ENCODE results near the gene FAM167B.

Gene FAM167B

GRCh38 chr1:32216566-32216965 lies 30.5 kb upstream of the FAM167B start:
- H3K9ac ChIP-seq: no peak overlapping the region
- H3K27ac ChIP-seq: no peak overlapping the region
- TF ChIP-seq, protein P1, sequence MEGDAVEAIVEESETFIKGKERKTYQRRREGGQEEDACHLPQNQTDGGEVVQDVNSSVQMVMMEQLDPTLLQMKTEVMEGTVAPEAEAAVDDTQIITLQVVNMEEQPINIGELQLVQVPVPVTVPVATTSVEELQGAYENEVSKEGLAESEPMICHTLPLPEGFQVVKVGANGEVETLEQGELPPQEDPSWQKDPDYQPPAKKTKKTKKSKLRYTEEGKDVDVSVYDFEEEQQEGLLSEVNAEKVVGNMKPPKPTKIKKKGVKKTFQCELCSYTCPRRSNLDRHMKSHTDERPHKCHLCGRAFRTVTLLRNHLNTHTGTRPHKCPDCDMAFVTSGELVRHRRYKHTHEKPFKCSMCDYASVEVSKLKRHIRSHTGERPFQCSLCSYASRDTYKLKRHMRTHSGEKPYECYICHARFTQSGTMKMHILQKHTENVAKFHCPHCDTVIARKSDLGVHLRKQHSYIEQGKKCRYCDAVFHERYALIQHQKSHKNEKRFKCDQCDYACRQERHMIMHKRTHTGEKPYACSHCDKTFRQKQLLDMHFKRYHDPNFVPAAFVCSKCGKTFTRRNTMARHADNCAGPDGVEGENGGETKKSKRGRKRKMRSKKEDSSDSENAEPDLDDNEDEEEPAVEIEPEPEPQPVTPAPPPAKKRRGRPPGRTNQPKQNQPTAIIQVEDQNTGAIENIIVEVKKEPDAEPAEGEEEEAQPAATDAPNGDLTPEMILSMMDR (IDR thresholded peaks at IDR 0.05): no peak

GRCh38 chr1:32219022-32219421 lies 28.0 kb upstream of the FAM167B start:
- H2AFZ ChIP-seq: no peak overlapping the region
- H3K79me2 ChIP-seq: peaks cover 11% of the 10 kb centered on the region
- TF ChIP-seq, protein P1 (IDR thresholded peaks at IDR 0.05): no peak
- no peaks in the 10 kb centered on the region for H3K36me3 ChIP-seq (ENCODE audit: control insufficient read depth, insufficient read depth, low read length)
- H3K9me3 ChIP-seq (ENCODE audit: control insufficient read depth, low read length): no peaks in the 10 kb centered on the region
- H3K4me2 ChIP-seq (ENCODE audit: low read length): no peak overlapping the region
- H3K27me3 ChIP-seq (ENCODE audit: control insufficient read depth, insufficient read depth, low read length): no peaks in the 10 kb centered on the region
- no peak overlapping the region for H3K4me3 ChIP-seq (ENCODE audit: low read depth, low read length)
- H3K4me1 ChIP-seq: peaks cover 13% of the 10 kb centered on the region
- no peak overlapping the region for H3K27ac ChIP-seq
- H3K9ac ChIP-seq: no peak overlapping the region

More at GRCh38 chr1:32216566-32216965, 30.5 kb upstream of the FAM167B start:
- H3K4me2 ChIP-seq (ENCODE audit: low read length): no peak overlapping the region
- no peak overlapping the region for H2AFZ ChIP-seq
- H3K36me3 ChIP-seq (ENCODE audit: control insufficient read depth, insufficient read depth, low read length): no peaks in the 10 kb centered on the region
- no peaks in the 10 kb centered on the region for H3K27me3 ChIP-seq (ENCODE audit: control insufficient read depth, insufficient read depth, low read length)
- no peaks in the 10 kb centered on the region for H3K79me2 ChIP-seq
- no peaks in the 10 kb centered on the region for H3K9me3 ChIP-seq (ENCODE audit: control insufficient read depth, low read length)
- no peak overlapping the region for H3K4me3 ChIP-seq (ENCODE audit: low read depth, low read length)
- H3K4me1 ChIP-seq: peaks cover 6% of the 10 kb centered on the region

GRCh38 chr1:32220746-32221580 lies 26.1 kb upstream of the FAM167B start:
- no peak overlapping the region for H2AFZ ChIP-seq
- no peaks in the 10 kb centered on the region for H3K9me3 ChIP-seq (ENCODE audit: control insufficient read depth, low read length)
- H3K4me2 ChIP-seq (ENCODE audit: low read length): peak overlapping the region; percentile 96
- peaks cover 13% of the 10 kb centered on the region for H3K4me1 ChIP-seq
- TF ChIP-seq, protein P1 (IDR thresholded peaks at IDR 0.05): no peak
- no peak overlapping the region for H3K9ac ChIP-seq
- H3K27me3 ChIP-seq (ENCODE audit: control insufficient read depth, insufficient read depth, low read length): no peaks in the 10 kb centered on the region
- H3K79me2 ChIP-seq: peaks cover 11% of the 10 kb centered on the region
- H3K4me3 ChIP-seq (ENCODE audit: low read depth, low read length): peak overlapping the region; percentile 99
- H3K36me3 ChIP-seq (ENCODE audit: control insufficient read depth, insufficient read depth, low read length): no peaks in the 10 kb centered on the region
- peak overlapping the region; percentile 89 for H3K27ac ChIP-seq

GRCh38 chr1:32221581-32221979 lies 25.4 kb upstream of the FAM167B start:
- Histone ChIP-seq H3K4me3 (ENCODE audit: low read depth, low read length) (peak overlapping the region; percentile 99), H2AFZ (peak overlapping the region; percentile 81), H3K9me3 (ENCODE audit: control insufficient read depth, low read length) (no peaks in the 10 kb centered on the region), H3K4me2 (ENCODE audit: low read length) (peak overlapping the region; percentile 96), H3K4me1 (peaks cover 13% of the 10 kb centered on the region), H3K79me2 (peaks cover 11% of the 10 kb centered on the region), H3K27me3 (ENCODE audit: control insufficient read depth, insufficient read depth, low read length) (no peaks in the 10 kb centered on the region), H3K36me3 (ENCODE audit: control insufficient read depth, insufficient read depth, low read length) (no peaks in the 10 kb centered on the region), H3K27ac (peak overlapping the region; percentile 89), H3K9ac (no peak overlapping the region)
- TF ChIP-seq, protein P1 (IDR thresholded peaks at IDR 0.05): no peak
